Vagina (tissue), 2 donors: Measurements from ENCODE around the gene ACTL6B. TPM values are rescaled to one million over a fixed set of nuclear protein-coding genes. Genes with fewer than 3 reads are reported as not detected.

Experiments
- DNase-seq, 2 donors: peaks; one replicate each; pipeline ENCODE4 v3.0.0-alpha.2; 2017; ENCODE audit errors: extremely low spot score in 2 of 2
- H3K27ac ChIP-seq: fragments of 200-600 bp; sonication (generic); one replicate; pipeline ENCODE4 v1.5.1; 2019
- H3K27me3 ChIP-seq: fragments of 200-600 bp; sonication (generic); one replicate; pipeline ENCODE4 v1.5.1; 2019
- H3K36me3 ChIP-seq, 2 donors: fragments of 200-600 bp; sonication (generic); one replicate each; pipeline ENCODE4 v1.5.1; 2017 to 2019
- H3K4me1 ChIP-seq: fragments of 200-600 bp; sonication (generic); one replicate; pipeline ENCODE4 v1.5.1; 2019
- H3K4me3 ChIP-seq, 2 donors: fragments of 200-600 bp; sonication (generic); 1 replicate in 1 of 2; 2 replicates in 1 of 2; pipeline ENCODE4 v1.5.1; 2016 to 2019
- H3K9me3 ChIP-seq: fragments of 200-600 bp; sonication (generic); one replicate; pipeline ENCODE4 v1.5.1; 2019
- CTCF ChIP-seq, 3 experiments: fragments of 450-650 bp in 2 of 3; fragments of 200-600 bp in 1 of 3; sonication (generic) in 1 of 3; IDR thresholded peaks; one replicate each; pipeline ENCODE4 v1.5.1; 2017 to 2019; ENCODE audit warnings: antibody characterized with exemption in 3 of 3, mild to moderate bottlenecking in 2 of 3, moderate library complexity in 2 of 3
- POLR2A ChIP-seq, 2 donors: fragments of 450-650 bp; IDR thresholded peaks; one replicate each; pipeline ENCODE4 v1.6.1; 2017; ENCODE audit warnings: antibody characterized with exemption in 2 of 2, mild to moderate bottlenecking in 2 of 2, moderate library complexity in 2 of 2
- POLR2AphosphoS5 ChIP-seq, 2 donors: sonication (generic); formaldehyde crosslinking; IDR thresholded peaks; one replicate each; pipeline ENCODE4 v1.9.0; 2017; ENCODE audit warnings: antibody characterized with exemption in 2 of 2, mild to moderate bottlenecking in 2 of 2, low read depth in 1 of 2; ENCODE audit not compliant: insufficient read depth in 1 of 2
- intact Hi-C: fragments of 100-400 bp; cut with DNase I; formaldehyde crosslinking; loops from one replicate; pipeline ENCODE4 v1.15.1; 2023
- total RNA-seq: library from RNA; depleted of rRNA; stranded (reverse); fragments of >200 nt; gene quantifications from one replicate; pipeline ENCODE4 v1.2.3, GENCODE V29; 2016

ACTL6B gene
- total RNA-seq, 1 donor from 2014 or later = 0.49 TPM

GRCh38 chr7:100598425-100598824, 57.8 kb downstream of the ACTL6B start:
- TF ChIP-seq POLR2A (IDR thresholded peaks at IDR 0.05) (no peak), POLR2AphosphoS5 (IDR thresholded peaks at IDR 0.05; ENCODE audit: insufficient read depth in 1 of 2, low read depth in 1 of 2) (no peak), CTCF (IDR thresholded peaks at IDR 0.05) (no peak)
- peaks cover 8% of the 10 kb centered on the region for H3K4me1 ChIP-seq
- DNase-seq = no peak
- H3K4me3 ChIP-seq = no peak overlapping the region
- intact Hi-C loops = no loop called here
- H3K27ac ChIP-seq = no peak overlapping the region
- no peaks in the 10 kb centered on the region for H3K27me3 ChIP-seq
- H3K9me3 ChIP-seq = no peaks in the 10 kb centered on the region
- H3K36me3 ChIP-seq = no peaks in the 10 kb centered on the region

- Histone ChIP-seq H3K27me3 (no peaks in the 10 kb centered on the region), H3K4me1 (peaks cover 5% of the 10 kb centered on the region), H3K27ac (no peak overlapping the region), H3K36me3 (no peaks in the 10 kb centered on the region), H3K9me3 (no peaks in the 10 kb centered on the region), H3K4me3 (no peak overlapping the region)
- DNase-seq = no peak
- no peak for TF ChIP-seq POLR2AphosphoS5 (IDR thresholded peaks at IDR 0.05; ENCODE audit: insufficient read depth in 1 of 2, low read depth in 1 of 2)
- no peak for TF ChIP-seq CTCF (IDR thresholded peaks at IDR 0.05)
- TF ChIP-seq POLR2A (IDR thresholded peaks at IDR 0.05) = no peak
- intact Hi-C loops = no loop called here
Observed at GRCh38 chr7:100595188-100595587, 61.1 kb downstream of the ACTL6B start.

Other genes starting within 250 kb of the ACTL6B start
- 5.9 TPM for gene ZCWPW1, start 227.7 kb downstream of the ACTL6B start, total RNA-seq
- gene MEPCE, start 226.6 kb downstream of the ACTL6B start, total RNA-seq = 38.3 TPM
- gene PPP1R35, start 220.0 kb downstream of the ACTL6B start, total RNA-seq = 24.6 TPM
- not detected for gene SPACDR, start 192.2 kb downstream of the ACTL6B start, total RNA-seq
- 34.6 TPM for gene TSC22D4, start 177.2 kb downstream of the ACTL6B start, total RNA-seq
- 3.9 TPM for gene NYAP1, start 172.5 kb downstream of the ACTL6B start, total RNA-seq
- 37.6 TPM for gene AGFG2, start 117.2 kb downstream of the ACTL6B start, total RNA-seq
- 2.9 TPM for gene SAP25, start 82.5 kb downstream of the ACTL6B start, total RNA-seq
- 72.2 TPM for gene LRCH4, start 70.3 kb downstream of the ACTL6B start, total RNA-seq
- gene FBXO24, start 70.1 kb downstream of the ACTL6B start, total RNA-seq = 0.98 TPM
- 85.4 TPM for gene PCOLCE, start 54.1 kb downstream of the ACTL6B start, total RNA-seq
- 11.8 TPM for gene MOSPD3, start 43.9 kb downstream of the ACTL6B start, total RNA-seq
- gene TFR2, start 14.9 kb downstream of the ACTL6B start, total RNA-seq = 0.25 TPM
- gene GNB2, start 17.3 kb upstream of the ACTL6B start, total RNA-seq = 283 TPM
- 20.6 TPM for gene GIGYF1, start 37.8 kb upstream of the ACTL6B start, total RNA-seq
- gene POP7, start 49.7 kb upstream of the ACTL6B start, total RNA-seq = 44.0 TPM
- not detected for gene EPO, start 64.0 kb upstream of the ACTL6B start, total RNA-seq
- gene ZAN, start 77.1 kb upstream of the ACTL6B start, total RNA-seq = not detected
- gene EPHB4, start 171.1 kb upstream of the ACTL6B start, total RNA-seq = 72.4 TPM
- 15.7 TPM for gene SLC12A9, start 196.3 kb upstream of the ACTL6B start, total RNA-seq
- gene TRIP6, start 210.9 kb upstream of the ACTL6B start, total RNA-seq = 52.1 TPM
- 96.5 TPM for gene SRRT, start 218.7 kb upstream of the ACTL6B start, total RNA-seq
- gene UFSP1, start 233.3 kb upstream of the ACTL6B start, total RNA-seq = 3.4 TPM
- gene ACHE, start 239.4 kb upstream of the ACTL6B start, total RNA-seq = 9.3 TPM